ENCODE data around the gene ADAMTSL3. TPM values are rescaled to one million over a fixed set of nuclear protein-coding genes. Genes with fewer than 3 reads are reported as not detected.

Gene ADAMTSL3
- total and polyA plus RNA-seq, 2 experiments from 2014 or later = 0.61 to 0.87 TPM

GRCh38 chr15:83698294-83698693 lies 44.4 kb downstream of the ADAMTSL3 start:
- Mint-ChIP-seq H3K4me1 (peaks cover 24% of the 10 kb centered on the region), H3K9me3 (peaks cover 16% of the 10 kb centered on the region), H3K4me3 (no peak overlapping the region), H3K36me3 (ENCODE audit: low read depth) (no peaks in the 10 kb centered on the region; the same call in 2 of the 3 replicates), H3K27ac (no peak overlapping the region), H3K27me3 (ENCODE audit: insufficient read depth, low read depth, poor library complexity) (peaks cover 2% of the 10 kb centered on the region)
- no peaks in the 10 kb centered on the region for H3K27me3 ChIP-seq (ENCODE audit: insufficient read depth)
- H3K9me2 ChIP-seq (ENCODE audit: insufficient read depth) = peaks cover 13% of the 10 kb centered on the region
- no peak overlapping the region for H3K27ac ChIP-seq (ENCODE audit: low read depth)
- no peak overlapping the region for H2AFZ ChIP-seq
- no peak overlapping the region for H3K4me3 ChIP-seq
- H3K36me3 ChIP-seq (ENCODE audit: insufficient read depth) = no peaks in the 10 kb centered on the region
- no peaks in the 10 kb centered on the region for H4K20me1 ChIP-seq (replicated peaks; ENCODE audit: insufficient read depth)
- TF ChIP-seq ZNF114 (CRISPR knock-in tag; IDR thresholded peaks at IDR 0.05) (no peak), EZH2phosphoT487 (IDR thresholded peaks at IDR 0.05; ENCODE audit: unreplicated experiment) (no peak), CREB1 (CRISPR knock-in tag; IDR thresholded peaks at IDR 0.05; ENCODE audit: low read depth) (no peak), ETS1 (IDR thresholded peaks at IDR 0.05) (no peak), STAT1 (IDR thresholded peaks at IDR 0.05; ENCODE audit: unreplicated experiment) (no peak), ZNF331 (CRISPR knock-in tag; IDR thresholded peaks at IDR 0.05; ENCODE audit: low read depth) (no peak), POLR2AphosphoS5 (IDR thresholded peaks at IDR 0.05; ENCODE audit: low read depth) (no peak), CTCF (conservative IDR thresholded peaks at IDR 0.05; ENCODE audit: low read depth in 2 of 2) (no peak), EZH2 (IDR thresholded peaks at IDR 0.05; ENCODE audit: low read depth, unreplicated experiment) (no peak)
- ATAC-seq (no peak), DNase-seq (ENCODE audit: low spot score) (no peak)
- no peaks in the 10 kb centered on the region for H3K79me2 ChIP-seq (replicated peaks; ENCODE audit: insufficient read depth)
- no peak overlapping the region for H3K4me2 ChIP-seq
- H3K4me1 ChIP-seq (ENCODE audit: insufficient read depth) = peaks cover 14% of the 10 kb centered on the region; the same call in 1 of the 2 replicates
- H3F3A ChIP-seq (replicated peaks; ENCODE audit: low read depth) = no peaks in the 10 kb centered on the region

- H2AFZ ChIP-seq = no peak overlapping the region
- TF ChIP-seq REST (IDR thresholded peaks at IDR 0.05; ENCODE audit: unreplicated experiment) (no peak), EZH2 (IDR thresholded peaks at IDR 0.05; ENCODE audit: low read depth, unreplicated experiment) (no peak), CTCF (conservative IDR thresholded peaks at IDR 0.05; ENCODE audit: low read depth in 2 of 2) (no peak), ZNF331 (CRISPR knock-in tag; IDR thresholded peaks at IDR 0.05; ENCODE audit: low read depth) (no peak), STAT1 (IDR thresholded peaks at IDR 0.05; ENCODE audit: unreplicated experiment) (no peak), EZH2phosphoT487 (IDR thresholded peaks at IDR 0.05; ENCODE audit: unreplicated experiment) (no peak), ZNF114 (CRISPR knock-in tag; IDR thresholded peaks at IDR 0.05) (no peak), JUNB (IDR thresholded peaks at IDR 0.05; ENCODE audit: unreplicated experiment) (no peak), ETS1 (IDR thresholded peaks at IDR 0.05) (no peak), POLR2AphosphoS5 (IDR thresholded peaks at IDR 0.05; ENCODE audit: low read depth) (no peak)
These were observed 45.1 kb downstream of the ADAMTSL3 start for GRCh38 chr15:83699028-83699427.

More at GRCh38 chr15:83699028-83699427, 45.1 kb downstream of the ADAMTSL3 start:
- no peak for ATAC-seq
- Histone ChIP-seq H3K4me3 (no peak overlapping the region), H3K9me2 (ENCODE audit: insufficient read depth) (peaks cover 13% of the 10 kb centered on the region), H3K27me3 (ENCODE audit: insufficient read depth) (no peaks in the 10 kb centered on the region), H3K27ac (ENCODE audit: low read depth) (no peak overlapping the region), H4K20me1 (replicated peaks; ENCODE audit: insufficient read depth) (no peaks in the 10 kb centered on the region), H3F3A (replicated peaks; ENCODE audit: low read depth) (no peaks in the 10 kb centered on the region), H3K4me1 (ENCODE audit: insufficient read depth) (peaks cover 8% of the 10 kb centered on the region; the same call in 1 of the 2 replicates), H3K4me2 (no peak overlapping the region), H3K79me2 (replicated peaks; ENCODE audit: insufficient read depth) (no peaks in the 10 kb centered on the region), H3K36me3 (ENCODE audit: insufficient read depth) (no peaks in the 10 kb centered on the region)
- H3K36me3 Mint-ChIP-seq (ENCODE audit: low read depth) = no peaks in the 10 kb centered on the region; the same call in 2 of the 3 replicates
- H3K27ac Mint-ChIP-seq = no peak overlapping the region
- peaks cover 19% of the 10 kb centered on the region for H3K4me1 Mint-ChIP-seq
- DNase-seq (ENCODE audit: low spot score) = no peak
- H3K9me3 Mint-ChIP-seq = peaks cover 19% of the 10 kb centered on the region
- no peak overlapping the region for H3K4me3 Mint-ChIP-seq
- peaks cover 2% of the 10 kb centered on the region for H3K27me3 Mint-ChIP-seq (ENCODE audit: insufficient read depth, low read depth, poor library complexity)
